Stimulated activated CD4-positive, alpha-beta T cell treated with anti-CD3 and anti-CD28 coated beads, TNF-alpha, amount 100 ng/mL, for 4 hours (primary cell): Measurements from ENCODE around the gene PPCDC.

Source experiments
- DNase-seq, 3 experiments: peaks; one replicate each; pipeline ENCODE4 v3.0.0-alpha.2; 2020; ENCODE audit warnings: low read depth in 3 of 3

PPCDC gene

GRCh38 chr15:75044258-75044878 is 21.0 kb downstream of the PPCDC start:
- no peak for DNase-seq

- no peak for DNase-seq
These were observed 22.1 kb downstream of the PPCDC start for GRCh38 chr15:75045332-75046015.

GRCh38 chr15:75048394-75048793 is 25.0 kb downstream of the PPCDC start:
- DNase-seq: no peak

GRCh38 chr15:75049392-75049791 is 26.0 kb downstream of the PPCDC start:
- DNase-seq: no peak

- DNase-seq: no peak
These were observed 26.9 kb downstream of the PPCDC start for GRCh38 chr15:75050283-75050682.

GRCh38 chr15:75051191-75051608 is 27.8 kb downstream of the PPCDC start:
- DNase-seq: no peak

GRCh38 chr15:75051711-75052110 is 28.3 kb downstream of the PPCDC start:
- no peak for DNase-seq

- no peak for DNase-seq
These were observed 29.8 kb downstream of the PPCDC start for GRCh38 chr15:75052972-75053747.

- no peak for DNase-seq
These were observed 30.3 kb downstream of the PPCDC start for GRCh38 chr15:75053748-75054125.

GRCh38 chr15:75054172-75054897 is 30.9 kb downstream of the PPCDC start:
- no peak for DNase-seq

GRCh38 chr15:75056036-75056435 is 32.6 kb downstream of the PPCDC start:
- no peak for DNase-seq

GRCh38 chr15:75058127-75058905 is 34.9 kb downstream of the PPCDC start:
- no peak for DNase-seq

- no peak for DNase-seq
These were observed 36.2 kb downstream of the PPCDC start for GRCh38 chr15:75059607-75060006.

GRCh38 chr15:75061272-75061671 is 37.9 kb downstream of the PPCDC start:
- no peak for DNase-seq

GRCh38 chr15:75062706-75063105 is 39.3 kb downstream of the PPCDC start:
- no peak for DNase-seq

GRCh38 chr15:75063338-75063737 is 39.9 kb downstream of the PPCDC start:
- no peak for DNase-seq

- no peak for DNase-seq
These were observed 40.5 kb downstream of the PPCDC start for GRCh38 chr15:75063889-75064288.

- DNase-seq: no peak
These were observed 41.5 kb downstream of the PPCDC start for GRCh38 chr15:75064846-75065245.

- no peak for DNase-seq
These were observed 42.1 kb downstream of the PPCDC start for GRCh38 chr15:75065467-75065850.

- DNase-seq: no peak
These were observed 42.6 kb downstream of the PPCDC start for GRCh38 chr15:75065851-75066509.
